Calu3 (cell line): ENCODE results near the gene RALGPS1. TPM values are rescaled to one million over a fixed set of nuclear protein-coding genes. Genes with fewer than 3 reads are reported as not detected.
A peak's percentile ranks its signal among the peaks of the same experiment; 100 is the strongest.

ENCODE experiments used
- BruUV-seq: library from RNA; stranded (reverse); fragments of 400-500 nt; replicated peaks from 2 replicates; lab custom pipeline; 2021; lab: Mats Ljungman, UMichigan
- CTCF ChIA-PET: fragments of 300-600 bp; sonication (Branson Sonifier 250); formaldehyde crosslinking; loops from one replicate; lab custom pipeline; 2022; ENCODE audit warnings: antibody characterized with exemption; lab: Charles Lee
- DNase-seq: peaks from one replicate; pipeline ENCODE4 v3.0.0; 2022
- H3K27ac Mint-ChIP-seq: one replicate; pipeline ENCODE4 v1.8.0; 2022; ENCODE audit warnings: mixed read lengths; ENCODE audit not compliant: unreplicated experiment
- H3K27me3 Mint-ChIP-seq: one replicate; pipeline ENCODE4 v1.8.0; 2022; ENCODE audit warnings: mixed read lengths; ENCODE audit not compliant: unreplicated experiment
- H3K36me3 Mint-ChIP-seq: one replicate; pipeline ENCODE4 v1.8.0; 2022; ENCODE audit warnings: mild to moderate bottlenecking, moderate library complexity, mixed read lengths; ENCODE audit not compliant: insufficient read depth, unreplicated experiment
- H3K4me1 Mint-ChIP-seq: one replicate; pipeline ENCODE4 v1.8.0; 2022; ENCODE audit warnings: mild to moderate bottlenecking, low read depth, mixed read lengths; ENCODE audit not compliant: unreplicated experiment
- H3K4me3 Mint-ChIP-seq: one replicate; pipeline ENCODE4 v1.8.0; 2022; ENCODE audit warnings: mild to moderate bottlenecking, low read depth, moderate library complexity, mixed read lengths; ENCODE audit not compliant: unreplicated experiment
- H3K9me3 Mint-ChIP-seq: one replicate; pipeline ENCODE4 v1.8.0; 2022; ENCODE audit warnings: low read depth, mixed read lengths; ENCODE audit not compliant: unreplicated experiment
- CTCF ChIP-seq: fragments of 200-600 bp; IDR thresholded peaks from one replicate; pipeline ENCODE4 v1.8.0; 2022; ENCODE audit warnings: antibody characterized with exemption; ENCODE audit not compliant: unreplicated experiment
- intact Hi-C: fragments of 100-400 bp; cut with micrococcal nuclease; formaldehyde crosslinking; loops from one replicate; pipeline ENCODE4 v1.10.0; 2022; ENCODE audit not compliant: unreplicated experiment
- total RNA-seq: library from RNA; stranded (reverse); gene quantifications from 2 replicates; pipeline ENCODE4 v1.2.3, GENCODE V29; 2022

RALGPS1 gene
- total RNA-seq, 1 experiment from 2014 or later = 8.3 TPM

- H3K9me3 Mint-ChIP-seq = no peaks in the 10 kb centered on the region
- peaks cover 9% of the 10 kb centered on the region for H3K36me3 Mint-ChIP-seq
- DNase-seq = no peak
- no TSS peak for BruUV-seq
- intact Hi-C loops = no loop called here
- TF ChIP-seq CTCF = no peak
- no peaks in the 10 kb centered on the region for H3K27me3 Mint-ChIP-seq
- CTCF ChIA-PET = no interaction called here
- no peak overlapping the region for H3K27ac Mint-ChIP-seq
- H3K4me1 Mint-ChIP-seq = peaks cover 7% of the 10 kb centered on the region
- H3K4me3 Mint-ChIP-seq = no peak overlapping the region
Observed at GRCh38 chr9:127241354-127241753, 326.8 kb downstream of the RALGPS1 start.

- CTCF ChIA-PET = interaction anchor here (0.6 kb wide), 1 partner anchor 319 kb away, joined by 3 read pairs; no protein-coding TSS in a partner anchor
- H3K27ac Mint-ChIP-seq = peak overlapping the region; percentile 88
- peak; percentile 93 for DNase-seq
- no TSS peak for BruUV-seq
- H3K36me3 Mint-ChIP-seq = peaks cover 9% of the 10 kb centered on the region
- no peaks in the 10 kb centered on the region for H3K27me3 Mint-ChIP-seq
- TF ChIP-seq CTCF = no peak
- H3K4me3 Mint-ChIP-seq = peak overlapping the region; percentile 87
- H3K9me3 Mint-ChIP-seq = no peaks in the 10 kb centered on the region
- intact Hi-C loops = no loop called here
- peaks cover 7% of the 10 kb centered on the region for H3K4me1 Mint-ChIP-seq
Observed at GRCh38 chr9:127244609-127245601, 330.3 kb downstream of the RALGPS1 start.

GRCh38 chr9:127245637-127246164, 331.1 kb downstream of the RALGPS1 start:
- Mint-ChIP-seq H3K36me3 (peaks cover 9% of the 10 kb centered on the region), H3K27ac (no peak overlapping the region), H3K4me1 (peaks cover 7% of the 10 kb centered on the region), H3K4me3 (peak overlapping the region; percentile 87), H3K9me3 (no peaks in the 10 kb centered on the region), H3K27me3 (no peaks in the 10 kb centered on the region)
- BruUV-seq = no TSS peak
- TF ChIP-seq CTCF = no peak
- no peak for DNase-seq
- intact Hi-C loops = no loop called here
- CTCF ChIA-PET = no interaction called here

- no TSS peak for BruUV-seq
- Mint-ChIP-seq H3K9me3 (no peaks in the 10 kb centered on the region), H3K27me3 (no peaks in the 10 kb centered on the region), H3K36me3 (peaks cover 9% of the 10 kb centered on the region), H3K4me1 (peaks cover 7% of the 10 kb centered on the region), H3K27ac (no peak overlapping the region), H3K4me3 (no peak overlapping the region)
- TF ChIP-seq CTCF = no peak
- no peak for DNase-seq
- CTCF ChIA-PET = no interaction called here
- intact Hi-C loops = no loop called here
Observed at GRCh38 chr9:127248241-127248640, 333.7 kb downstream of the RALGPS1 start.
